NCI-H146 treated with DMSO at 0.1 percent for 48 hours (cell line): Measurements from ENCODE around the gene CDKL1.
A peak's percentile ranks its signal among the peaks of the same experiment; 100 is the strongest.
"Not testable (repeated sequence)": the region's sequence is repeated elsewhere in the genome, so short reads cannot be mapped to it uniquely, and the experiment has no call there.

Experiments used
- DNase-seq: peaks from one replicate; lab custom pipeline; 2025; ENCODE audit not compliant: unreplicated experiment; lab: John Stamatoyannopoulos, UW

Gene CDKL1

DNA sequence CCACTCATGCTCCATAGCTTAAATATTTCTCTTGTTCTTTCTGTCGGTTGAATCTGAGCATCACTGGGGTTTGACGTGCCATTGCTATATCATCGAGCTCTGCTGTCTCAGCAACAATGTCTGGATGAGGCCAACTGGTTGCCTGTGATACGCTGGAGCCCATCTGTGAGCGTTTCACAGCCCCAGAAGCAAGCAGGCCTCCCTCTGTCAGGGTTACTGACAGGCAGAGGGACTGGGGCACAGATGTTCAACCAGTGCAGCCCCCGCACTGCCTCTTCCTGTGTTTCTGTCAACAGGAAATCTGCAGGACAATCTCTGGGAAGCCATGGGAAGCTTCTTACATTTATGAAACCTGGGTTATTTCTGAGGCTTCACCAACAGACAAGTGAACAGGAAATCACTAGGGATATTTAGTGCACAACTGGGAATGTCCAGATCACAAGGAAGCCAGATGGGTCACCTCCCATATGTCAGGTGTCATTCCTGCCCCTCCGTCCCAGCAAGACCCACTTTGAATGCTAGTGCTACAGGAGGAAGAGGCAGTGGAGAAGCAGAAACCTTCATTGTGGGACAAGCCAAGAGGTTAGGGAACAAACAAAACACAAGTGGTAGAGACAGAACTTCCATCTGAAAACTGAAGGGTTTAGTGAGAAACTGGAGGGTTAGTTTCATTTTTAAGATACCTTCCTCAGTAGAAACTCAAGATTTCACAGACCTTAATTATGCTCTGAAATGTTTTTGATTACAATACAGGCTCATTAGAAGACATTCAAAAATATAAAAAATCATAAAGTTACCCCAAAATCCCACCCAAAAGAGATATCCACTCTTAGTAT lies 60.5 kb downstream of the CDKL1 start:
- DNase-seq: no peak

GRCh38 chr14:50335389-50335788 lies 61.3 kb downstream of the CDKL1 start:
- peak; percentile 87 for DNase-seq

DNA sequence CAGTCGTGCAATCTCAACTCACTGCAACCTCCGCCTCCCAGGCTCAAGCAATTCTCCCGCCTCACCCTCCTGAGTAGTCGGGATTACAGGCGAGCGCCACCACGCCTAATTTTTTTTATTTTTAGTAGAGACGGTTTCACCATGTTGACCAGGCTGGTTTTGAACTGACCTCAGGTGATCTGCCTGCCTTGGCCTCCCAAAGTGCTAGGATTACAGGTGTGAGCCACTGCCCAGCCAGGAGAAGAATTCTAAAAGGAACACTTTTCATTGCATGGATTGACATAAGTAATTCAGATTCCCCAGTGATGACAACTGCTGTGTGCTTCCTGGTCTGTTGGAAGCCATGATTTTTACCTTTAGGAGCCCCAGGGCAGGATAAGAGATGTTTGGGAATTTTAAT lies 62.5 kb downstream of the CDKL1 start:
- DNase-seq: no peak

DNA sequence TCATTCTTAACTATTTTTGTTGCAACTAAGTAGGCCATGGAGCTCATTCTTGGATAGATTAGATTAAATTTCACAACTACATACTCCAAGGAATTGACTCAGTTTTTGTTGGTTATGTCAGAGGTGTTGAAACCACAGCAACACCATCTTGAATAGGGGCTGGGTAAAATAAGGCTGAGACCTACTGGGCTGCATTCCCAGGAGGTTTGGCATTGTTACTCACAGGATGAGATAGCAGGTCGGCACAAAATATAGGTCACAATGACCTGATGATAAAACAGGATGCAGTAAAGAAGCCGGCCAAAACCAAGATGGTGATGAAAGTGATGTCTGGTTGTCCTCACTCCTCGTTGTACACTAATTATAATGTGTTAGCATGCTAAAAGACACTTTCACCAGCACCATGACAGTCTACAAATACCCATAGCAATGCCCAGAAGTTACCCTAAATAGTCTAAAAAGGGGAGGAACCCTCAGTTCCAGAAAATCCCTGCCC lies 63.6 kb downstream of the CDKL1 start:
- no peak for DNase-seq

- no peak for DNase-seq
Observed at GRCh38 chr14:50331596-50331995, 65.1 kb downstream of the CDKL1 start.

- peak; percentile 64 for DNase-seq
Observed at GRCh38 chr14:50321009-50321660, 75.5 kb downstream of the CDKL1 start.

GRCh38 chr14:50320283-50320682 lies 76.4 kb downstream of the CDKL1 start:
- DNase-seq: no peak

DNA sequence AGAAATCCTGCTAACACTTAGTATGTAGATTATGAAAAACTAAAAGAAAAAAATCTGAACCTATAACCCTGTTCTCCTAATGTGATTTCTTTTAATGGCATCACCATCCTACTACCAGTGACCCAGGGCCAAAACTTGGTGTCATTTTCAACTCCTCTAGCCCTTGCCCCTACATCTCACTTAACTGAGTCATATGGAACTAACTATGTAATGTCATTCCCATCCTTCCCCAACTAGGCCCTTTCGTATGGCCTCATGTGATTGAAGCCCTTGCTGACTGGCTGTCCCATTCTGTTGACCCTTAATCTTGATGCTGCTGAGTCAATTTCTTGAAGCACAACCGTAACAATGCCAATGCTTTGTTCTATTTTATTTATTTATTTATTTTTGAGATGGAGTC lies 77.0 kb downstream of the CDKL1 start:
- no peak for DNase-seq

- no peak for DNase-seq
Observed at GRCh38 chr14:50319293-50319692, 77.4 kb downstream of the CDKL1 start.

DNA sequence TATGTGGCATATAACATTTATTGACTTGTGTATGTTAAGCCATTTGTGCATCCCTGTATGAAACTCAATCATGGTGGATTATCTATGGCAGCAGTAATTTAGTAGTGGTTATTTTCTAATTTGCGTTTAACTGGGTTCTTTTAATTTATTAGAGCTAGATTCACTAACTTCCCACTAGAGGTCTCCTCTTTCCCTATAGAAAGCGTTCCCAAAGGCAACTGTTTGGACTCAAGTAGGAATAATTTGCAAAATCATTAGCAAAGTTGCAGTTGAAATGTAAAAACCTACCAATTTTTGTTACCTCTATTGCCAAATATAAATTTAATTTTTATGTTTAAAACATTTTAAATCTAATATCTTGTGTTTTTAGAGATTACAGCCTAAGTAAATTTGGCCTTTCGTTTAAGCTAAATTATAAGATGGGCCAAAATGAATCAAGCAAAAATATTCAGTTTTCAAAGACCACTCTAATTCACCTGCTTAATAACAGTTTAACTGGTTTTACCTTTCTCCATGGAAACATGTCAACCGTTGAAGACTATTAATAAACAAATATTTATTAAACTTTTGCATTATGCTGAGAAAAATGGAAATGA lies 78.6 kb downstream of the CDKL1 start:
- no peak for DNase-seq

DNA sequence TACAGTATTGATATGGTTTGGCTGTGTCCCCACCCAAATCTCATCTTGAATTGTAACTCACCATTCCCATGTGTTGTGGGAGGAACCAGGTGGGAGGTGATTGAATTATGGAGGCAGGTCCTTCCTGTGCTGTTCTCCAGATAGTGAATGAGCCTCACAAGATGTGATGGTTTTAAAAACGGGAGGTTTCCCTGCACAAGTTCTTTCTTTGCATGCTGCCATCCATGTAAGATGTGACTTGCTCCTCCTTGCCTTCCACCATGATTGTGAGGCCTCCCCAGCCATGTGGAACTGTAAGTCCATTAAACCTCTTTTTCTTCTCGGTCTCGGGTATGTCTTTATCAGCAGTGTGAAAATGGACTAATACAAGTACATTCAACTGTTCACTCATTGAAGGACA lies 82.6 kb downstream of the CDKL1 start:
- DNase-seq: not testable (repeated sequence)

DNA sequence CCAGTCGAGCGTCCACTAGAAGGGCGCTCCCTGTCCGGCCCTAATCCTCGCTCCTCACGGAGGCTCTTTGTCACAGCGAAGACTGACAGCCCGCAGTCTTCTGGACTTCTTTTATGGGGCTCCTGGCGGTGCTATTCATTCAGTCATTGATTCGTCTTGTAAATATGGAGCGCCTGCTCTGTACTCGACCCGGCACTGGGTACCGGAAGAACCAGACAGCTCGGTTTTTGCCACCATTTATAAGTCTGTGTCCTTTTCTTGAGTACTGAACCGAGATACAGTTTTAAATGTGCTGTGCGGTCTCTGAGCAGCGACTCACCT lies 84.0 kb downstream of the CDKL1 start:
- peak; percentile 49 for DNase-seq

- peak; percentile 92 for DNase-seq
Observed at GRCh38 chr14:50311972-50312733, 84.5 kb downstream of the CDKL1 start, which contains the start of the genes DMAC2L and L2HGDH. Gene DMAC2L, plus strand, starts transcription at chr14:50312324. Its CDS starts 9,164 bp downstream, at chr14:50321488. Gene L2HGDH, minus strand, starts transcription at chr14:50312229. Its CDS starts 79 bp downstream, at chr14:50312150.

DNA sequence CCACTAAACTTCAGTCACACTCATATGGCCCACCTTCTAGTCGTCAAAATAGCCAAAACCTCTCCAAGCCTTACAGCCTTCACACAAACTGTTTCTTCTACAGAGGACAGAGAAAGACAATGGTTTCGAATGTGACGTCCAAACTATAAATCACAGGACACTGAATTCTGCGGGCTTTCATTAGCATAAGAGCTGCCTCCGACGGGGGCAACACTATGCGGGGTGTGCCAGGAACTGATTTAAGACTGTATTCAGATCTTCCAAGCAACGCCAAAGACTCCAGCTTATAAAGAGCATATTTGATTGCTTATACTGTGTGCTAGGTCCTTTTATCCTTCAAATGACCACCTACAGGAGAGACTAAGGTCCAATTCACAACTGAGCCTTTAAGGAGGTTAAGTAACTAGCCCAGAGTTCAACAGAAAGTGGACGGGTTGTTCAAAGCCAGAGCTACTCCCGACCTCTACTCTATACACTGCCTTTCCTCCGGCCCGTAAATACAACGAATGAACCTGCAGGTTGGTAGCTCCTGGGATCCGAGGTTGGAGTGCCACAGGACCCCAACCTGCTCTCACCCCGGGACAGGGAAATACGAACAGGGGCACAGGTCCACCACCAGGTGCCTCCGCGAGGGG lies 85.2 kb downstream of the CDKL1 start:
- DNase-seq: no peak

- no peak for DNase-seq
Observed at GRCh38 chr14:50310445-50310844, 86.2 kb downstream of the CDKL1 start.

DNA sequence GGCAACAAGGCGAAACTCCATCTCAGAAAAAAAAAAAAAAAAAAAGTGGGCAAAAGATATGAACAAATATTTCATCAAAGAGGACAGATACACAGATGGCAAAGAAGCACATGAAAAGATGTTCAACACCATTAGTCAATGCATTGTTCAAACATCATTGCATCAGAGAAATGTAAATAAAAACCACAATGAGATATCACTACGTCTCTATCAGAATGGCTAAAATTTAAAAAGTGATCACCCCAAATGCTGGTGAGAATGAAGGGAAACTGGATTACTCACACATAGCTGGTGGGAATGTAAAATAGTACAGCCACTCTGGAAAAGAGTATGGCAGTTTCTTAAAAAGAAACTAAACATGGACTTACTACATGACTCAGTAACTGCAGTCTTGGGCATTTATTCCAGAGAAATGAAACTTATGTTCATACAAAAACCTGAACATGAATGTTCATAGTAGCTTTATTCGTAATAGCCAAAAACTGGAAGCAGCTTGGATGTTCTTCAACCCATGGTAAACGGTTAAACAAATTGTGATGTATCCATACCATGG lies 88.2 kb downstream of the CDKL1 start:
- no peak for DNase-seq

GRCh38 chr14:50303744-50304471 lies 92.8 kb downstream of the CDKL1 start:
- no peak for DNase-seq

- DNase-seq: no peak
Observed at GRCh38 chr14:50301914-50302313, 94.8 kb downstream of the CDKL1 start.

DNA sequence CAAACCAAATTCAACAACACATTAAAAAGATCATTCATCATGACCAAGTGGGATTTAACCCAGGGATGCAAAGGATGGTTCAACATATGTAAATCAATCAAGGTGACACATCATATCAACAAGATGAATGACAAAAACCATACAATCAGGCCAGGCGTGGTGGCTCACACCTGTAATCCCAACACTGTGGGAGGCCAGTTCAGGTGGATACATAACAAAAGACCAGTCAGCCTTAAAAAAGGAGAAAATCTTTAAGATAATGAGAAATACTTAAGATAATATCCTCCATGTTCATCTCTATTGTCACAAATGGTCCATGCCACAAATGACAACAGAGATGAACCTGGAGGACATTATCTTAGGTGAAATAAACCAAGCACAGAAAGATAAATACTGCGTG lies 97.1 kb downstream of the CDKL1 start:
- no peak for DNase-seq

- no peak for DNase-seq
Observed at GRCh38 chr14:50290306-50290705, 106.4 kb downstream of the CDKL1 start.
